ENCODE data around the gene NHSL2. TPM values are rescaled to one million over a fixed set of nuclear protein-coding genes. Genes with fewer than 3 reads are reported as not detected.

Gene NHSL2
- total RNA-seq, 1 donor from 2014 or later: 4.0 TPM

GRCh38 chrX:72030431-72030830, 119.8 kb downstream of the NHSL2 start:
- Mint-ChIP-seq H3K36me3 (peaks cover 4% of the 10 kb centered on the region), H3K27me3 (ENCODE audit: insufficient read depth, low read depth) (no peaks in the 10 kb centered on the region), H3K9me3 (peaks cover 11% of the 10 kb centered on the region), H3K27ac (no peak overlapping the region), H3K4me1 (peaks cover 9% of the 10 kb centered on the region), H3K4me3 (no peak overlapping the region)
- no peaks in the 10 kb centered on the region for H3F3A ChIP-seq (ENCODE audit: low read depth)
- no peak overlapping the region for H3K27ac ChIP-seq
- DNase-seq (ENCODE audit: low spot score): no peak
- H3K4me1 ChIP-seq: no peaks in the 10 kb centered on the region
- no peak overlapping the region for H3K4me2 ChIP-seq
- H3K79me2 ChIP-seq (ENCODE audit: low read depth): no peaks in the 10 kb centered on the region
- H3K27me3 ChIP-seq: no peaks in the 10 kb centered on the region
- no peak for TF ChIP-seq EZH2 (IDR thresholded peaks at IDR 0.05)
- no peak for TF ChIP-seq CTCF (IDR thresholded peaks at IDR 0.05)
- TF ChIP-seq EZH2phosphoT487 (IDR thresholded peaks at IDR 0.05): no peak
- H4K20me1 ChIP-seq (ENCODE audit: low read depth): no peaks in the 10 kb centered on the region
- no peaks in the 10 kb centered on the region for H3K36me3 ChIP-seq
- no peak overlapping the region for H3K9ac ChIP-seq
- no peak overlapping the region for H3K4me3 ChIP-seq
- H2AFZ ChIP-seq (replicated peaks): no peak overlapping the region
- H3K9me3 ChIP-seq (ENCODE audit: low read depth): no peaks in the 10 kb centered on the region

- Histone ChIP-seq H3F3A (ENCODE audit: low read depth) (no peaks in the 10 kb centered on the region), H3K27ac (no peak overlapping the region), H3K4me3 (no peak overlapping the region), H3K4me1 (no peaks in the 10 kb centered on the region), H3K27me3 (no peaks in the 10 kb centered on the region), H3K9ac (no peak overlapping the region), H3K36me3 (no peaks in the 10 kb centered on the region), H3K9me3 (ENCODE audit: low read depth) (no peaks in the 10 kb centered on the region), H4K20me1 (ENCODE audit: low read depth) (no peaks in the 10 kb centered on the region), H3K4me2 (no peak overlapping the region), H2AFZ (replicated peaks) (no peak overlapping the region), H3K79me2 (ENCODE audit: low read depth) (no peaks in the 10 kb centered on the region)
- Mint-ChIP-seq H3K4me3 (no peak overlapping the region), H3K36me3 (peaks cover 4% of the 10 kb centered on the region), H3K9me3 (peaks cover 11% of the 10 kb centered on the region), H3K27ac (no peak overlapping the region), H3K4me1 (peaks cover 9% of the 10 kb centered on the region), H3K27me3 (ENCODE audit: insufficient read depth, low read depth) (no peaks in the 10 kb centered on the region)
- no peak for TF ChIP-seq EZH2phosphoT487 (IDR thresholded peaks at IDR 0.05)
- TF ChIP-seq CTCF (IDR thresholded peaks at IDR 0.05): no peak
- TF ChIP-seq EZH2 (IDR thresholded peaks at IDR 0.05): no peak
- DNase-seq (ENCODE audit: low spot score): no peak
Observed at GRCh38 chrX:72031118-72031517, 120.5 kb downstream of the NHSL2 start.

DNA sequence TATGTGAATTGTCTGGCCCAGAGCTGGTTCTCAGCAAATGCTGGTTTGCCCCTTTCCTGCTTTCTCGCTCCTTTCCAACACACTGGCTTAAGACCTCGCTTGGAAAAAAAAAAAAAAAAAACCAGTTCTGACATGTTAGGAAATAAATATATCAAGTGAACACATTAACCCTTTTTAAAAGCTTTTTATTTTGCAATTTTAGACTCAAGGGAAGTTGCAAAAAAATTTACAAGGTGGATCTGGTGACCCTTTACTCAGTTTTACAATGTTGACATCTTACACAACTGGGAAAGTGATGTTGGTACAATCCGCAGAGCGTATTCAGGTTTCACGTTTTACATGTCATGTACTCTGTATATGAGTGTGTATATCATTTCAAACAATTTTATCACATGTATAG, 121.0 kb downstream of the NHSL2 start:
- no peaks in the 10 kb centered on the region for H3F3A ChIP-seq (ENCODE audit: low read depth)
- no peaks in the 10 kb centered on the region for H3K4me1 ChIP-seq
- peaks cover 5% of the 10 kb centered on the region for H3K36me3 Mint-ChIP-seq

More for the DNA sequence above, 121.0 kb downstream of the NHSL2 start:
- DNase-seq (ENCODE audit: low spot score): no peak
- H4K20me1 ChIP-seq (ENCODE audit: low read depth): no peaks in the 10 kb centered on the region
- no peak overlapping the region for H3K4me3 ChIP-seq
- no peaks in the 10 kb centered on the region for H3K79me2 ChIP-seq (ENCODE audit: low read depth)
- no peak overlapping the region for H3K27ac ChIP-seq
- no peaks in the 10 kb centered on the region for H3K27me3 Mint-ChIP-seq (ENCODE audit: insufficient read depth, low read depth)
- no peaks in the 10 kb centered on the region for H3K27me3 ChIP-seq
- no peak overlapping the region for H3K4me3 Mint-ChIP-seq
- H3K36me3 ChIP-seq: no peaks in the 10 kb centered on the region
- no peak overlapping the region for H3K9ac ChIP-seq
- no peaks in the 10 kb centered on the region for H3K9me3 ChIP-seq (ENCODE audit: low read depth)
- TF ChIP-seq EZH2 (IDR thresholded peaks at IDR 0.05): no peak
- TF ChIP-seq CTCF (IDR thresholded peaks at IDR 0.05): no peak
- no peak for TF ChIP-seq EZH2phosphoT487 (IDR thresholded peaks at IDR 0.05)
- no peak overlapping the region for H2AFZ ChIP-seq (replicated peaks)
- H3K4me1 Mint-ChIP-seq: peaks cover 9% of the 10 kb centered on the region
- no peak overlapping the region for H3K4me2 ChIP-seq
- H3K27ac Mint-ChIP-seq: no peak overlapping the region
- peaks cover 14% of the 10 kb centered on the region for H3K9me3 Mint-ChIP-seq
